ENCODE results near the gene RCAN2.

RCAN2 gene

GRCh38 chr6:46296586-46296985 is 194.7 kb downstream of the RCAN2 start:
- DNase-seq (ENCODE audit: low read depth), result peak; percentile 39
- H3K4me3 ChIP-seq (ENCODE audit: control insufficient read depth, low read depth, low read length), result no peak overlapping the region

GRCh38 chr6:46293641-46294316 is 197.5 kb downstream of the RCAN2 start:
- DNase-seq (ENCODE audit: low read depth), result no peak
- no peak overlapping the region for H3K4me3 ChIP-seq (ENCODE audit: control insufficient read depth, low read depth, low read length)
- no peak for TF ChIP-seq CTCF (conservative IDR thresholded peaks at IDR 0.05; ENCODE audit: control insufficient read depth, insufficient read depth, low read depth, low read length)

More at GRCh38 chr6:46296586-46296985, 194.7 kb downstream of the RCAN2 start:
- no peak for TF ChIP-seq CTCF (conservative IDR thresholded peaks at IDR 0.05; ENCODE audit: control insufficient read depth, insufficient read depth, low read depth, low read length)

GRCh38 chr6:46291880-46292279 is 199.4 kb downstream of the RCAN2 start:
- no peak for TF ChIP-seq CTCF (conservative IDR thresholded peaks at IDR 0.05; ENCODE audit: control insufficient read depth, insufficient read depth, low read depth, low read length)

GRCh38 chr6:46291275-46291633 is 200.0 kb downstream of the RCAN2 start:
- no peak for TF ChIP-seq CTCF (conservative IDR thresholded peaks at IDR 0.05; ENCODE audit: control insufficient read depth, insufficient read depth, low read depth, low read length)
- no peak overlapping the region for H3K4me3 ChIP-seq (ENCODE audit: control insufficient read depth, low read depth, low read length)
- no peak for DNase-seq (ENCODE audit: low read depth)

More at GRCh38 chr6:46291880-46292279, 199.4 kb downstream of the RCAN2 start:
- no peak for DNase-seq (ENCODE audit: low read depth)
- H3K4me3 ChIP-seq (ENCODE audit: control insufficient read depth, low read depth, low read length), result no peak overlapping the region

GRCh38 chr6:46290421-46291274 is 200.6 kb downstream of the RCAN2 start:
- no peak for DNase-seq (ENCODE audit: low read depth)
- H3K4me3 ChIP-seq (ENCODE audit: control insufficient read depth, low read depth, low read length), result no peak overlapping the region
- TF ChIP-seq CTCF (conservative IDR thresholded peaks at IDR 0.05; ENCODE audit: control insufficient read depth, insufficient read depth, low read depth, low read length), result no peak

- no peak for DNase-seq (ENCODE audit: low read depth)
- no peak overlapping the region for H3K4me3 ChIP-seq (ENCODE audit: control insufficient read depth, low read depth, low read length)
- no peak for TF ChIP-seq CTCF (conservative IDR thresholded peaks at IDR 0.05; ENCODE audit: control insufficient read depth, insufficient read depth, low read depth, low read length)
Measured at GRCh38 chr6:46289898-46290297, 201.4 kb downstream of the RCAN2 start.
